Femur (tissue), 1 donor: ENCODE measurements around the gene HK1.
"Not testable (repeated sequence)": the region's sequence is repeated elsewhere in the genome, so short reads cannot be mapped to it uniquely, and the experiment has no call there.

Source experiments
- DNase-seq: peaks from one replicate; pipeline ENCODE4 v3.0.0-alpha.2; 2017

Gene HK1

DNA sequence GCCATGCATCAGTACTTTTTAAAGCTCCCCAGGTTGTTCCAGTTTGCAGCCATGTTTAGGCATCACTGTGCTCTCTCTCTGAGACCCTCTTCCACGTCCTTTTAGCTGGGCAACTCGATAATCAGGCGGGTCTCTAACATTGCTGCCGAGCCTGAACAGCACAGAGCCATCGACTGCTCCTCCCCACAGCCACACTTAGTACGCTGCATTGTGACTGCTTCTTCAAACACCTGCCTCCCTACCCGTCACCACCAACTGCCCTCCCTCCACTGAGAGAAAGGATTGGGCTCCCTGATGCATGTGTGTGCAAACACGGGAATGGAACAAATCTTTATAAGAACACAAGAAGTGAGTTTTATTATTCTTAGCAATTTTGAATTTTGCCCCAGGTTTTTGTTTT is 149.9 kb downstream of the HK1 start:
- DNase-seq: no peak

GRCh38 chr10:69434169-69434568 is 155.9 kb downstream of the HK1 start:
- DNase-seq: no peak

GRCh38 chr10:69434926-69435325 is 156.6 kb downstream of the HK1 start:
- DNase-seq: no peak

DNA sequence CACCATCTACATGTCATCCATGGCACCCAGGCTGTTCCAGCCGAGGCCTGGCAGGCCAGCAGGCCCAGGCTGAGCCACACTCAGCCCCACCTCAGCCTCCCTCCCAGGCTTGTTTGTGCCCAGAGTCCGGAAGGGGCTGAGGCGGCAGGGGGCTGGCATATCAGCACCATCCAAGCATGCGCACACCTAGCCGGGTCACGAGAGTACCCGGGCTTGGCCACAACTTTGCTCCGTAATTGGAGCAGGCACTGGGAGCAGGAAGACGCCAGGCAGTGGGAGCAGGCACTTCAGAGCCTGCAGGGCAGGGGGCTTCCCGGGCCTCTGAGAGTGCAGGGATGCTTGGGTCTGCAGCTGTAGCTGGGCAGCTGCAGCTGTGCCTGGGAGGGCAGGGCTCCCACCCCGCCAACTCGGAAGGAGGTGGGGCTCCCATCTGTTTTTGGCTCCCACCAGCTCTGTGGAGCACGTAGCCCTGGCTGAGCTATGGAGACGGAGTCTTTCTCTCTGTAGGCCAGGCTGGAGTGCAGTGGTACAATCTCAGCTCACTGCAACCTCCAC is 157.7 kb downstream of the HK1 start:
- DNase-seq: peak; percentile 56

DNA sequence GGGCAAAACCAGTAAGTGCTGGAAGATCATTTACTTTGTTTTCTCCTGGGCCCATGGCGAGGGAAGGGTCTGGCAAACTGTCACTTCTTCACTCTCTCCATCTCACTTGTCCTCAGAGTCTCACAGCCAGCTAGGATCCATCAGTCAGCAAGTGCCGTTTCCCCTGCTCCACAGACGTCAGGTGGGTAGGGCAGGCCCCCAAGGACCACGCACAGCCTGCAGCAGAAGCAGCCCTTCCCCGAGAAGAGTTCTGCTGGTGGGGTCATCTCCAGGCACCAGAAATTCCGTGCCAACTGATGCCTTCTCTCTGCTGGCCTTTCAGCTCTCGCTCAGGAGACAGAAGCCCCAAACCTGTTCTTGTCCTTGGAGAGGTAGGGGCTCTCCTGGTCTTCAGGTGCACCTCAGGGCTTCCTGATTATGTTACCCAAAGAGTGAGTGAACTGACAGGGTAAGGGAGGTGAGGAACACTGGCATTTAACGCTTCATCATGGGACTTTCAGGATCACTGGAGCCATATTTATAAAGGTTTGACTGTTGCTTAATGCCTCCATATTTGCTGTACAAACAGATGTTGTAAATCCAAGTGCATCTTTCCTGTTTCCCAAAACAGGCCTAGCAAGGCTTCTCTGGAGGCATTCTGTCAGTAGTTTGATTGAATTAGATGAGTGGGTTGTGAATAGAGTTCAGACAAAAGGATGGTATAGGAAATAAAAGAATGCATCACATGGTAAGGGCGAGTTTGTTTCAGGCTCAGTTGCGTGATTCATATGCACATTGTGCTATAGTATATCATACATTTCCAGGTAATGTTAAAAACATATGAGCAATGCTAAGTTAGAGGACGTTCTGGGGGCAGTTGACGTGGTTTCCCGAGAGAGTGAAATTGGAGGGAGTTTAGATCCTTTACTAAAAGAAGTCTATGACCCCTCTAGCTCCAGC is 159.3 kb downstream of the HK1 start:
- no peak for DNase-seq

GRCh38 chr10:69438536-69439349 is 160.4 kb downstream of the HK1 start:
- DNase-seq: no peak

DNA sequence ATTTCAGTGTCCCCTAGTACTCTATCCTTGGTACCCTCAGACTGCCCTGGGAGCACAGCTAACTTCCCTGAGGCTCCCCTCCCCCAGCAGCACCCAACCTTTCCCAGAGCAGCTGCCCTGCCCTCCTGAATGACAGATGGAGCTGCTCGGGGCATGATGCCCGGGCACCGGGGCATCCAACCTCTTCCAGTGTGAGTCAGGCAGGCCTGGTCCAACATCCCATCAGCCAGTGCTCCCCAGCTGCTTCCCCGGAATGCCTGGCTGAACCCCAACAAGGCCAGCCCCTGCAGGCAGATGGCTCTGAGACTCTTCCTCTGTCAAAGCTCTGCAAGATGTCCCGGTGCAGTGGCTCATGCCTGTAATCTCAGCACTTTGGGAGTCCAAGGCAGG is 161.0 kb downstream of the HK1 start:
- peak; percentile 81 for DNase-seq

DNA sequence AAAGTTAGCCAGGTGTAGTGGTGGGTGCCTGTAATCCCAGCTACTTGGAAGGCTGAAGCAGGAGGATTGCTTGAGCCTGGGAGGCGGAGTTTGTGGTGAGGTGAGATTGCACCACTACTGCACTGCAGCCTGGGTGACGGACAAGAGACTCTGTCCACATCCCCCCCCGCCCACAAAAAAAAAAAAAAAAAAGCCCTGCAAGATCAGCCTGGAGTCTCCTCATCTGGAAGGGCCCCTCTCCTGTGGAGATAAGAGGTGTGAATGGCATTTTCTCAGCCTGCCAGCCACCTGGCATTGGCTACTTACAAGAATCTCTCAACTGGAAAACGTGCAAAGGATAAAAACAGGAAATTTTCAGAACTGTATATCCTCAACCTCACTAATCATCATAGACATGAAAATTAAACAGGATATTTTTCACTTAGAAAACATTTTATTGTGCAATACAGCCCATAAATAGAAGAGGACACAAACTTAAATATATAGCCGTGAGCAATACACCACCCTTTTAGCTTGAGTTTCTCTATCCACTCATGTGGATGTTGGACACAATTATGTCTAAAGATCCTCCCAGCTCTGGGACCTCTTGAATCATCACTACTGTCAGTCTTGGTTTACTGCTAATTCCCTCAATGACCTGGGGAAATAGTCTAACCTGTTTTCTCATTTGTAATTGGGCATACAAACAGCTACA is 161.7 kb downstream of the HK1 start:
- DNase-seq: no peak

DNA sequence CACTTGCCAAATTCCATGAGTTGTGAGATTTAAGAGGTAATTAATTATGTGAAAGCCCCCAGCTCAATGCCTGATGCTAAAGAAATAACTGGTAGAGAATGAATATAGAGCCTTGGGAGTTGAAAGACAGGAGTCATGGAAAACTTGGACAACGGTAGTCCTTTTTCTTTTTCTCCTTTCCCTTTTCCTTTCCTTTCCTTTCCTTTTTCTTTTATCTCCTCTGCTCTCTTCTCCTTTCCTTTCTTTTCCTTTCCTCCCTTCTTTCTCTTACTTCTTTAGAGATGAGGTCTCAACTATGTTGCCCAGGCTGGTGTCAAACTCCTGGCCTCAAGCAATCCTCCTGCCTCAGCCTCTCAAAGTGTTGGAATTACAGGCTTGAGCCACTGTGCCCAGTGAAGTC is 165.1 kb downstream of the HK1 start:
- no peak for DNase-seq

DNA sequence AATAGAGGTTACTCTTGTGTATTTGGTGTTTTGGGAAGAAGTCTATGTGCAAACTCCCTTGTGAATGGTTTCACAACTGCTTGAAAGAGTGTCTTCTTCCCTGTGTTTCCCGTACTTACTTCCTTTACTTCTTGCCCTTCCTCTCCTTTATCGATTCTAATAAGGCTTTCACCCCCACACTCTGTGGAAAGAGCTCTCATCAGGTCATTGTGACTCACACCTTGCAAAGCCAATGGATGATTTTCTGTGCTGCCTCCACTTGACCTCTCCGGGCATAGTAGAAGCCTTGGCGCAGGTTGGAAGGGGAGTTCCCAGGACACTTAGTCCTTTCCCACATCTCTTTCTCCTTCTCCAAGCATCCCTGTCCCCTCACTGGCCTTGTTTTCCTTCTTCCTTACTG is 166.7 kb downstream of the HK1 start:
- DNase-seq: no peak

GRCh38 chr10:69446229-69446628 is 167.9 kb downstream of the HK1 start:
- DNase-seq: no peak

DNA sequence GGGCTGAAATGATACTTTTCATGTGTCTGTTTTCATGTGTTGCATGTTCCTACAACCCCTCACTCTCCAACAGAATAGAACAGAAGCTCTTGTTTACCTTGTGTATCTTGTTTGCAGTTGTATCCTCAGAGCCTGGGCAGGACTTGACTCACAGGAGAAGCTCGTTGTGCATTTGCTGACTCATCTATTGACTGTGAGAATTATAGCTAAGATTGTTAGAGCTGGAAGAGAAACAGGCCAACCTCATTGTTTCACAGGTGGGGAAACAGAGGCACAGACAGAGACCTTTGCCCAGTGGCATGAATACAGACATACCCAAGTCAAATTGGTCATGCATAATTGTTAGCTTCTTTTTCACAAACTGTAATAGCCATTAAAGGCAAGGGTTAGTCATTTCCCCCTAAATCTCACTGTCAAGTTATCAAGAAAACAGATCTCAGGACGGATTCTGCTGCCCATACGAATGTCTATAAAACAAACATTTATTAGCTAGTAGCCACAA is 168.4 kb downstream of the HK1 start:
- no peak for DNase-seq

- no peak for DNase-seq
These were observed 171.5 kb downstream of the HK1 start for GRCh38 chr10:69449841-69450240.

DNA sequence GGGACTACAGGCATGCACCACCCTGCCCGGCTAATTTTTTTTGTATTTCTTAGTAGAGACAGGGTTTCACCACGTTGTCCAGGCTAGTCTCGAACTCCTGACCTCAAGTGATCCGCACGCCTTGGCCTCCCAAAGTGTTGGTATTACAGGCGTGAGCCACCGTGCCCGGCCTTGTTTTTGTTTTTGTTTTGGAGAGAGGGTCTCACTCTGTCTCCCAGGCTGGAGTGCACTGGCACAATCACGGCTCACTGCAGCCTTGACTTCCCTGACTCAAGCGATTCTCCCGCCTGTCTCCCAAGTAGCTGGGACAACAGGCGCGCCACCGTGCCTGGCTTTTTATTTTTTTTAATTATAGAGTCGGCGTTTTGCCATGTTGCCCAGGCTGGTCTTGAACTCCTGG is 172.1 kb downstream of the HK1 start:
- DNase-seq: not testable (repeated sequence)

DNA sequence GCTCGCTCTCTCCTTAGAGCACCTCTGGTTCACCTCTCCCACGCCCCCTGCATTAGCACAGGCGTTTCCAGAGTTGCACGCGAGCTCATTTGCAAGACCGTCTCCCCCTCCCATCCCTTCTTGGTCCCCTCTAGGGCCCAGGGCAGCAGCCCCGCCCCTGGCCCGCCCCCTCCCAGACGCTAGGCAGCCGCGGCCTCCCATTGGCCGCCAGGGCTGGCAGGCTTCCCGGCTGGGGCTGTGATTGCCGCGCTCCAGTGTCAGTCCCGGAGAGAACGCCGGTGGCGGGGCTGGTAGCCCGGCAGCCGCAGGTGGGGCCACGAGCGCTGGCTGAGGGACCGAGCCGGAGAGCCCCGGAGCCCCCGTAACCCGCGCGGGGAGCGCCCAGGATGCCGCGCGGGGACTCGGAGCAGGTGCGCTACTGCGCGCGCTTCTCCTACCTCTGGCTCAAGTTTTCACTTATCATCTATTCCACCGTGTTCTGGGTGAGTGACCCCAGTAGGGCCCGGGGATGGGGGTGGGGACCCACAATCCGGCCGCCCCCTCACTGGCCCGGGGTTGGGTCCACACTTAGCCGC is 173.0 kb downstream of the HK1 start, which contains the start of gene TSPAN15:
Gene TSPAN15, plus strand, starts transcription at position 257 of the 575 bp plus-strand sequence. Its CDS starts 130 bp downstream, at position 387.
- DNase-seq: peak; percentile 92
